ENCODE measurements around the gene AP3M1.

AP3M1 gene

DNA sequence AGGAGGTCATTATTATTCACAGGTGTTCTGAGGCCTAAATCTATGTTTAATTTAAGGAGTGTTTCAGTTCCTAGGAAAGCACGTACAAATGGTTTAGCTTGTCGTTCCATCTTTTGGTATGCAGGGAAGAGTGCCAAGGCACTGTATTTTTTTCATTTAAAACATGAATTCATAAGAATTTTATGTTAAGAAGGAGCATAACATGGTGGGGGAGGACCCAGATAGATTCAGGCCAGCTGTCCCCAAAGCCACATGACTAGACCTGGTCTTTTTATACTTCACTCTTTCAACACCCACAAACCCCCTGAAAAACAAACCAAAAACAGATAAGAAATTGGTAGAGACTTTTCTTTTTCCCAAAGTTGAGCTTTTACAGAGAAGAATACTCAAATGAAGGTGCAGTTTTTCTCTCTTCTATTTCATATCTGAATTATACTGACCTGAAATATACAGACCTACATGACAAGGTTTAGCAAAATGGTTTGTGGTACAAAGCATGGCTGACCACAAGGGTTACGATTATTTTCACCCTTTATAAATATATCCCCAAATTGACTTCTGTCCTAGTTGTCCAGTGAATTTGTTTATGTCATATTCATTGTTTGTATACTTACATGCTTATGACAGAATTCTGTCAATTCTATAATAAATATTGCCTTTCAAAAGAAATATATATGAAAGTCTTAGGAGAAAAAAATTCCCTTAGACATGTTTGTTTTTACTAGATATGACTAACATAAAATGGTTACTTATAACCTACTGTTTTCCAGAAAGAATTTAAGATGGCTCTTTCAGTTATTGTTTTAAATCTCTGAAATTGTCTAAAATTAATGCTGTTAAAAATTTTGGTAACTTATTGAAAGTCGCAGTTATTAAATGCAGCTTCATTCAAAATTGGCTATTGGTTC, 71.3 kb downstream of the AP3M1 start:
- ATAC-seq (no peak), DNase-seq (no peak)

DNA sequence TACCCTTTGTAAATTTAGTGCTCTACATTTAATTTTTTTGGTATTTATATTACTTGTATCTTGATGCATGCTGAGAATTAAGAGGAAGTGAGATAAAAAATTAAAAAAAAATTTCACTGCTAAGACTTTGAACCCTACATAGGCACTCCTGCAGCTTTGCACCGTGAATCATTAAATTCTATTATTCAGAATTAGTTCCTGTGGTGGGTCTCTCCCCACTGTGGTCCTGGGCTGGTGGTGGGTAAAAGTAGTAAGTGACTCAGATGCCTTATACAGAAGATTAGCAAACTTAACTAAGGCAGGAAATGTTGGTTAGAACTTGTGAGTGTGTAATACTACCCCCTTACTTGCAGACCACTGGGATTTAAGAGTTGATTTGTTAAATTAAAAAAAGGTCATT, 72.6 kb downstream of the AP3M1 start:
- peak; percentile 95 for ATAC-seq
- peak; percentile 66 for DNase-seq

DNA sequence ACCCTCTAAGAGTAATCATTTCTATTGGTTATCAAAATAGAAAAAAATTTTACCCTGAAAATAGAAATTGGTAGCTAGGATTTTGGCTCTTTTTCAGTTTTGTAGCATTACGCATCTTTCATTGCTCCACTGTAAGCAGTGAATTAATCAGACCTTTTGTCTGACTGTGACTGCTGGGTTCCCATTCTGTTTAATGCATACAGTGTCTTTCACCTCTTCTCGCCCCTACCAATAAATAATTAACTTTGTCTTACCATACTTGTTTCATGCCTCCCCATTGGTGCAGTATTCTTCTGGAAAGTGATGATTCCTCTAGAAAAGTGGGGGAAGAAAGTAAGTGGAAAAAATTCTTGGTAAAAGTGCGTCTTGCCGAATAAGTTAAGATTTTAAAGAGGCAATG, 73.2 kb downstream of the AP3M1 start:
- ATAC-seq (no peak), DNase-seq (no peak)

GRCh38 chr10:74076961-74077360, 73.7 kb downstream of the AP3M1 start:
- no peak for ATAC-seq
- DNase-seq = no peak

- no peak for ATAC-seq
- DNase-seq = no peak
Measured at GRCh38 chr10:74075906-74076305, 74.7 kb downstream of the AP3M1 start.

DNA sequence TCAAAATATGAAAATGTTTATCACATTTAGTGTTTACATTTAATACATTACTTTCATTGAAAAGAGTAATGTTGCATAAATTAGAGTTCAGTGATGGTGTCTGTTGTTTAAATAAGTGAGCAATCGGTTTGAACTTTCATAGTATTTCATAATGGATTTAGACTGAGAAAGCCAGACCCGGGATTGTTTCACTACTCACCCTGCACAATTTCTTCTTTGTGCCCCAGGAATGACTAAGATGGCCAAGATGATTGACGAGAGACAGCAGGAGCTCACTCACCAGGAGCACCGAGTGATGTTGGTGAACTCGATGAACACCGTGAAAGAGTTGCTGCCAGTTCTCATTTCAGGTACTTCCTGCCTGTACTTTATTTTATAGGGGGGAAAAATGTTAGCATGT, 78.1 kb downstream of the AP3M1 start:
- ATAC-seq (no peak), DNase-seq (no peak)

DNA sequence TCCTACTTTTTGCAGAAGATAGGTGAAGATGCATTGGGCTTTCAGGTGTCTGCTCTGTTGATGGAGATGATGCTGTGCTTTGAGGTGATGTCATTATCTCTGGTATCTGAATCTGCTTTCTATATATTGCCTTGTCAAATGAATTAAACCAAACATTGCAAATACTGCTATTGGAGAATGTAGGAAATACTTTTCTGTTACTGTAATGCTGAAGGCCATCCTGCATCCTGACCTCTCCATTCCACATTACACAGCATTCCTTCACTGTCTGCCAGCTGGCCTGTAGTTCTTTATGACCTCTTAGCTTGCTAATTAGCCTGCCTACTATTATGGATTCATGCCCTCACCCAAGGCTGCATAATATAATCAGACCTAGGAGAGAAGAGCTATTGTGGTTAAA, 79.5 kb downstream of the AP3M1 start:
- DNase-seq (no peak), ATAC-seq (no peak)

Measured in stimulated activated naive CD8-positive, alpha-beta T cell treated with anti-CD3 and anti-CD28 coated beads, Interleukin-15, Interleukin-2, amounts not matched to agents 100 U/mL and 50 U/mL, for 24 hours (primary cell).